CD1c-positive myeloid dendritic cell (primary cell): ENCODE results near the gene XIST.
"Not testable (repeated sequence)": the region's sequence is repeated elsewhere in the genome, so short reads cannot be mapped to it uniquely, and the experiment has no call there.

Experiments used
- DNase-seq: peaks from one replicate; pipeline ENCODE4 v3.0.0-alpha.2; 2016; ENCODE audit errors: extremely low spot score

XIST gene

GRCh38 chrX:73839152-73839551 is 13.4 kb downstream of the XIST start:
- DNase-seq: no peak

- no peak for DNase-seq
Measured at GRCh38 chrX:73838123-73838522, 14.4 kb downstream of the XIST start.

GRCh38 chrX:73836956-73837477 is 15.5 kb downstream of the XIST start:
- DNase-seq: no peak

- DNase-seq: no peak
Measured at GRCh38 chrX:73834219-73834618, 18.3 kb downstream of the XIST start.

- DNase-seq: no peak
Measured at GRCh38 chrX:73832319-73832718, 20.2 kb downstream of the XIST start.

- no peak for DNase-seq
Measured at GRCh38 chrX:73831500-73831899, 21.0 kb downstream of the XIST start.

GRCh38 chrX:73830489-73831414 is 21.8 kb downstream of the XIST start:
- no peak for DNase-seq

GRCh38 chrX:73829890-73830466 is 22.5 kb downstream of the XIST start:
- DNase-seq: no peak

- no peak for DNase-seq
Measured at GRCh38 chrX:73828080-73828720, 24.3 kb downstream of the XIST start.

- no peak for DNase-seq
Measured at GRCh38 chrX:73827406-73827805, 25.1 kb downstream of the XIST start.

GRCh38 chrX:73826996-73827395 is 25.5 kb downstream of the XIST start:
- DNase-seq: no peak

- DNase-seq: no peak
Measured at GRCh38 chrX:73825569-73825968, 26.9 kb downstream of the XIST start.

GRCh38 chrX:73823473-73824004 is 29.0 kb downstream of the XIST start:
- DNase-seq: no peak

- DNase-seq: no peak
Measured at GRCh38 chrX:73822775-73823174, 29.7 kb downstream of the XIST start.

- no peak for DNase-seq
Measured at GRCh38 chrX:73821921-73822559, 30.5 kb downstream of the XIST start.

- not testable (repeated sequence) for DNase-seq
Measured at GRCh38 chrX:73819864-73820558, 32.5 kb downstream of the XIST start.

- DNase-seq: no peak
Measured at GRCh38 chrX:73818200-73819116, 34.1 kb downstream of the XIST start.

- DNase-seq: no peak
Measured at GRCh38 chrX:73817393-73818199, 34.9 kb downstream of the XIST start.

- DNase-seq: no peak
Measured at GRCh38 chrX:73812256-73812655, 40.3 kb downstream of the XIST start.
